Measurements from ENCODE around the gene FBXO24. TPM values are rescaled to one million over a fixed set of nuclear protein-coding genes. Genes with fewer than 3 reads are reported as not detected.
"Not testable (repeated sequence)": the region's sequence is repeated elsewhere in the genome, so short reads cannot be mapped to it uniquely, and the experiment has no call there.

Gene FBXO24
- total and polyA plus RNA-seq, 2 of the 8 experiments (the other 6 are each of a cell fraction or from before 2014, with no cell fraction given), result 0.35 to 0.57 TPM

- 86% methylated on average over 5 of the region's 5 CpGs; no CpG with 5 or more reads in 1 of the 2 experiments for WGBS, 2 experiments (ENCODE audit: extremely low coverage in 1 of 2, insufficient coverage in 1 of 2, insufficient read length in 1 of 2, insufficient replicate concordance in 2 of 2, low coverage in 1 of 2, low lambda C conversion rate in 2 of 2, missing lambda C conversion rate in 1 of 2)
- not testable (repeated sequence) for H4K8ac ChIP-seq (ENCODE audit: extremely low read depth, insufficient read depth, low read length); H3K9me3 ChIP-seq (ENCODE audit: insufficient read depth in 2 of 2, low read depth in 1 of 2, low read length in 1 of 2); H2BK5ac ChIP-seq (ENCODE audit: low read depth, low read length); H2BK12ac ChIP-seq (ENCODE audit: low read depth, low read length); H3K27me3 ChIP-seq (replicated peaks in 1 of 4; ENCODE audit: control insufficient read depth in 3 of 4, extremely low read depth in 1 of 4, insufficient read depth in 3 of 4, low read length in 3 of 4); H2BK120ac ChIP-seq (replicated peaks; ENCODE audit: low read depth, low read length); H4K91ac ChIP-seq (replicated peaks; ENCODE audit: insufficient read length, low read length); H2AK5ac ChIP-seq (ENCODE audit: low read depth, low read length); H4K20me1 ChIP-seq (replicated peaks in 1 of 2; ENCODE audit: control insufficient read depth in 1 of 2, insufficient read depth in 2 of 2, low read length in 2 of 2); H3K27ac ChIP-seq (ENCODE audit: low read depth, low read length); H4K5ac ChIP-seq (ENCODE audit: insufficient read length, low read depth, low read length); H3K4me3 ChIP-seq (ENCODE audit: extremely low read depth in 1 of 4, insufficient read depth in 2 of 4, low read depth in 3 of 4, low read length in 4 of 4); H3K23me2 ChIP-seq (ENCODE audit: low read depth, low read length); H3K56ac ChIP-seq (replicated peaks; ENCODE audit: insufficient read length, low read depth, low read length); H3K9ac ChIP-seq (replicated peaks in 1 of 4; ENCODE audit: extremely low read depth in 1 of 4, low read depth in 3 of 4, low read length in 3 of 4); H3K18ac ChIP-seq (ENCODE audit: extremely low read depth, low read length); H3K79me1 ChIP-seq (ENCODE audit: low read depth, low read length); H3K4ac ChIP-seq (replicated peaks; ENCODE audit: insufficient read length, low read depth, low read length); FAIRE-seq; H3K23ac ChIP-seq (ENCODE audit: insufficient read length); H2BK20ac ChIP-seq (ENCODE audit: low read length); H3K4me2 ChIP-seq (ENCODE audit: insufficient read depth in 1 of 2, low read depth in 2 of 2, low read length in 2 of 2); H3K14ac ChIP-seq (ENCODE audit: insufficient read length); H2AFZ ChIP-seq (ENCODE audit: low read length); H2BK15ac ChIP-seq (ENCODE audit: low read length); DNase-seq (ENCODE audit: low read depth in 1 of 2, low spot score in 2 of 2)
- H3K79me2 ChIP-seq (ENCODE audit: control insufficient read depth in 1 of 2, insufficient read depth in 2 of 2, low read length in 2 of 2), result peaks cover 0 to 34% of the 10 kb centered on the region in 2 experiments; a peak in 3 of 4 replicates
- H3K36me3 ChIP-seq (ENCODE audit: control insufficient read depth in 2 of 4, insufficient read depth in 4 of 4, low read length in 3 of 4), result peaks cover 2 to 16% (median 5%) of the 10 kb centered on the region in 4 experiments; a peak in 5 of 8 replicates
- POLR2A ChIA-PET (ENCODE audit: partially characterized antibody), result interaction anchor here (1.0 to 2.9 kb wide), 3 partner anchors 9 to 15 kb away, joined by 3 to 12 read pairs (median 10); partner anchors contain the start of gene AGFG2
- CTCF ChIA-PET (ENCODE audit: partially characterized antibody), result interaction anchor here (0.8 to 26.5 kb wide), 7 partner anchors 10 to 79 kb away, joined by 3 to 341 read pairs (median 7); partner anchors contain the start of genes AGFG2 and NYAP1
- H3K4me1 ChIP-seq (replicated peaks in 1 of 4; ENCODE audit: control insufficient read depth in 3 of 4, insufficient read depth in 4 of 4, low read length in 3 of 4), result peaks cover 5 to 32% (median 17%) of the 10 kb centered on the region in 4 experiments; a peak in 6 of 7 replicates
Observed at GRCh38 chr7:100548446-100548845, 37.7 kb upstream of the FBXO24 start.

Data from H1 (cell line).